Keratinocyte (primary cell): ENCODE data around the gene THRB. TPM values are rescaled to one million over a fixed set of nuclear protein-coding genes. Genes with fewer than 3 reads are reported as not detected.

Source experiments
- DNase-seq: peaks from one replicate; pipeline ENCODE4 v3.0.0-alpha.2; 2011; ENCODE audit warnings: low read depth, missing footprints, low spot score
- FAIRE-seq: peaks from 2 replicates; lab custom pipeline; 2011; peaks lifted over from hg19 to GRCh38; lab: Jason Lieb, UNC
- H2AFZ ChIP-seq: 2 replicates; pipeline ENCODE4 v1.6.0; 2012; ENCODE audit warnings: low read length, control low read depth, inconsistent platforms; ENCODE audit not compliant: control insufficient read depth
- H3K27ac ChIP-seq: 2 replicates; pipeline ENCODE4 v1.5.1; 2011; ENCODE audit warnings: low read length; ENCODE audit not compliant: control insufficient read depth, insufficient read depth
- H3K27me3 ChIP-seq: 3 replicates; pipeline ENCODE4 v1.6.0; 2011; ENCODE audit warnings: low read length; ENCODE audit not compliant: control insufficient read depth, insufficient read depth; ENCODE audit errors: extremely low read depth
- H3K36me3 ChIP-seq, 2 experiments: 2 replicates in 1 of 2; 3 replicates in 1 of 2; pipeline ENCODE4 v1.5.1; 2011; ENCODE audit warnings: low read length in 2 of 2, mild to moderate bottlenecking in 1 of 2; ENCODE audit not compliant: control insufficient read depth in 2 of 2, insufficient read depth in 2 of 2; ENCODE audit errors: extremely low read depth in 1 of 2
- H3K4me1 ChIP-seq: 3 replicates; pipeline ENCODE4 v1.5.1; 2011; ENCODE audit warnings: low read length; ENCODE audit not compliant: control insufficient read depth, insufficient read depth; ENCODE audit errors: extremely low read depth
- H3K4me2 ChIP-seq: 3 replicates; pipeline ENCODE4 v1.6.0; 2011; ENCODE audit warnings: low read depth, low read length; ENCODE audit not compliant: control insufficient read depth, insufficient read depth; ENCODE audit errors: extremely low read depth
- H3K4me3 ChIP-seq, 3 experiments: fragments of 200-600 bp in 1 of 3; sonication (generic) in 1 of 3; 2 replicates in 2 of 3; 3 replicates in 1 of 3; pipeline ENCODE4 v1.5.1; 2011 to 2016; ENCODE audit warnings: low read length in 3 of 3, mild to moderate bottlenecking in 3 of 3, control low read depth in 2 of 3, inconsistent platforms in 1 of 3, low read depth in 1 of 3, mixed read lengths in 1 of 3, mixed run types in 1 of 3, moderate library complexity in 1 of 3; ENCODE audit not compliant: control insufficient read depth in 2 of 3, insufficient read depth in 2 of 3; ENCODE audit errors: extremely low read depth in 1 of 3
- H3K79me2 ChIP-seq: 2 replicates; pipeline ENCODE4 v1.6.0; 2012; ENCODE audit warnings: low read length; ENCODE audit not compliant: control insufficient read depth, insufficient read depth
- H3K9ac ChIP-seq: 3 replicates; pipeline ENCODE4 v1.6.0; 2011; ENCODE audit warnings: low read length; ENCODE audit not compliant: control insufficient read depth, insufficient read depth; ENCODE audit errors: extremely low read depth
- H3K9me1 ChIP-seq: 3 replicates; pipeline ENCODE4 v1.6.0; 2011; ENCODE audit warnings: low read length; ENCODE audit not compliant: control insufficient read depth, insufficient read depth; ENCODE audit errors: extremely low read depth
- H3K9me3 ChIP-seq: 2 replicates; pipeline ENCODE4 v1.5.1; 2012; ENCODE audit warnings: low read depth, low read length; ENCODE audit not compliant: control insufficient read depth
- H4K20me1 ChIP-seq: 3 replicates; pipeline ENCODE4 v1.6.0; 2011; ENCODE audit warnings: low read length; ENCODE audit not compliant: control insufficient read depth, insufficient read depth; ENCODE audit errors: extremely low read depth
- EZH2 ChIP-seq: IDR thresholded peaks from one replicate; pipeline ENCODE4 v1.6.1; 2012; ENCODE audit warnings: inconsistent platforms, mild to moderate bottlenecking, low read length, moderate library complexity
- dilution Hi-C: fragments of 300-500 bp; cut with MboI; formaldehyde crosslinking; loops from one replicate; pipeline ENCODE4 v1.7.0; 2020; ENCODE audit warnings: low sequenced_read_pairs; ENCODE audit not compliant: extremely low pct_ligation_motif_present
- polyA plus RNA-seq, 5 experiments: library from polyadenylated mRNA; depleted of rRNA in 3 of 5; stranded (reverse) in 3 of 5; stranded (forward) in 1 of 5; unstranded in 1 of 5; fragments of >200 nt; gene quantifications; 1 replicate in 1 of 5; 2 replicates in 3 of 5; 3 replicates in 1 of 5; pipeline versions ENCODE4 v1.2.1 to v1.2.3, GENCODE V29; 2011 to 2012; ENCODE audit warnings: missing spikeins in 2 of 5, low read depth in 1 of 5, low replicate concordance in 1 of 5
- TF ChIP-seq, protein P1 (sequence below), 3 experiments: IDR thresholded peaks in 1 of 3; conservative IDR thresholded peaks in 1 of 3; optimal IDR thresholded peaks in 1 of 3; 2 replicates in 2 of 3; 3 replicates in 1 of 3; pipeline versions ENCODE3 to v1.5.1; 2011; ENCODE audit warnings: low read length in 3 of 3, mild to moderate bottlenecking in 3 of 3, moderate library complexity in 2 of 3, control low read depth in 1 of 3, inconsistent platforms in 1 of 3; ENCODE audit not compliant: insufficient read depth in 2 of 3; ENCODE audit errors: extremely low read depth in 1 of 3

THRB gene
- polyA plus RNA-seq, 1 donor (not counting 4 experiments of a cell fraction or from before 2014, with no cell fraction given) = 2.6 TPM

- H3K9me1 ChIP-seq = no peaks in the 10 kb centered on the region
- TF ChIP-seq, protein P1, sequence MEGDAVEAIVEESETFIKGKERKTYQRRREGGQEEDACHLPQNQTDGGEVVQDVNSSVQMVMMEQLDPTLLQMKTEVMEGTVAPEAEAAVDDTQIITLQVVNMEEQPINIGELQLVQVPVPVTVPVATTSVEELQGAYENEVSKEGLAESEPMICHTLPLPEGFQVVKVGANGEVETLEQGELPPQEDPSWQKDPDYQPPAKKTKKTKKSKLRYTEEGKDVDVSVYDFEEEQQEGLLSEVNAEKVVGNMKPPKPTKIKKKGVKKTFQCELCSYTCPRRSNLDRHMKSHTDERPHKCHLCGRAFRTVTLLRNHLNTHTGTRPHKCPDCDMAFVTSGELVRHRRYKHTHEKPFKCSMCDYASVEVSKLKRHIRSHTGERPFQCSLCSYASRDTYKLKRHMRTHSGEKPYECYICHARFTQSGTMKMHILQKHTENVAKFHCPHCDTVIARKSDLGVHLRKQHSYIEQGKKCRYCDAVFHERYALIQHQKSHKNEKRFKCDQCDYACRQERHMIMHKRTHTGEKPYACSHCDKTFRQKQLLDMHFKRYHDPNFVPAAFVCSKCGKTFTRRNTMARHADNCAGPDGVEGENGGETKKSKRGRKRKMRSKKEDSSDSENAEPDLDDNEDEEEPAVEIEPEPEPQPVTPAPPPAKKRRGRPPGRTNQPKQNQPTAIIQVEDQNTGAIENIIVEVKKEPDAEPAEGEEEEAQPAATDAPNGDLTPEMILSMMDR (optimal IDR thresholded peaks at IDR 0.05 in 1 of 3, IDR thresholded peaks at IDR 0.05 in 1 of 3, conservative IDR thresholded peaks at IDR 0.05 in 1 of 3; ENCODE audit: extremely low read depth in 1 of 3, insufficient read depth in 2 of 3, low read length in 3 of 3) = no peak
- no peak for TF ChIP-seq EZH2
- no peak overlapping the region for H3K9ac ChIP-seq
- no peaks in the 10 kb centered on the region for H3K9me3 ChIP-seq
- H3K27me3 ChIP-seq = no peaks in the 10 kb centered on the region
- H3K4me2 ChIP-seq = no peak overlapping the region
- DNase-seq (no peak), FAIRE-seq (no peak)
- no peaks in the 10 kb centered on the region for H4K20me1 ChIP-seq
- dilution Hi-C loops = no loop called here
- H3K4me3 ChIP-seq = no peak overlapping the region
- H3K27ac ChIP-seq = no peak overlapping the region
- peaks cover 8% of the 10 kb centered on the region for H3K4me1 ChIP-seq
- no peak overlapping the region for H2AFZ ChIP-seq
- H3K36me3 ChIP-seq = no peaks in the 10 kb centered on the region
- H3K79me2 ChIP-seq = no peaks in the 10 kb centered on the region
Observed at GRCh38 chr3:24470277-24470676, 24.4 kb downstream of the THRB start.

DNA sequence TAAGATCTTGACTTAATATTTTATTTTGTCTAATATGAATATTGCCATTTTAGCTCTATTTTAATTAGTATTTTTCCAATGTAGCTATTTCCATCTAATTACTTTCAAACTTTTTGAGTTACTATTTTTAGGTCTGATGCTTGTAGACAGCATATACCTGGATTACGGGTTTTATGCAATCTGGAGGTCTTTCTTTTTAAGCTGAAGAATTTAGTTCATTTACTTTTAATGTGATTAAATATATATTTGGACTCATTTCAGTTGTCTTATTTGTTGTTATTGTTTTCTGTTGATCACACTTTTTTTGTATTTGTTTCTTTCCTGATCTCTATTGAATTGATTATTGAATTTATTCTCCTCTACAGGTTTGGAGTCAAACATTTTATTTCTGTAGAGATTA lies 30.3 kb downstream of the THRB start:
- no peak overlapping the region for H3K27ac ChIP-seq
- H3K9me1 ChIP-seq = no peaks in the 10 kb centered on the region
- no peaks in the 10 kb centered on the region for H4K20me1 ChIP-seq
- H2AFZ ChIP-seq = no peak overlapping the region
- TF ChIP-seq EZH2 = no peak
- TF ChIP-seq, protein P1 (optimal IDR thresholded peaks at IDR 0.05 in 1 of 3, IDR thresholded peaks at IDR 0.05 in 1 of 3, conservative IDR thresholded peaks at IDR 0.05 in 1 of 3; ENCODE audit: extremely low read depth in 1 of 3, insufficient read depth in 2 of 3, low read length in 3 of 3) = no peak
- H3K9me3 ChIP-seq = no peaks in the 10 kb centered on the region
- no peaks in the 10 kb centered on the region for H3K4me1 ChIP-seq
- no peaks in the 10 kb centered on the region for H3K79me2 ChIP-seq
- no peaks in the 10 kb centered on the region for H3K36me3 ChIP-seq
- no peak for DNase-seq
- H3K27me3 ChIP-seq = no peaks in the 10 kb centered on the region
- no peak overlapping the region for H3K4me3 ChIP-seq
- no peak for FAIRE-seq
- no peak overlapping the region for H3K9ac ChIP-seq
- H3K4me2 ChIP-seq = no peak overlapping the region
- dilution Hi-C loops = no loop called here
